Duodenal mucosa (tissue), 2 donors: Measurements from ENCODE around the gene CFAP74.

Experiments used
- H3K27ac ChIP-seq: one replicate; pipeline ENCODE4 v1.7.0; 2013; ENCODE audit warnings: low read depth, low read length
- H3K27me3 ChIP-seq, 2 donors: one replicate each; pipeline ENCODE4 v1.7.0; 2013; ENCODE audit warnings: low read length in 2 of 2, control low read depth in 1 of 2; ENCODE audit not compliant: insufficient read depth in 2 of 2, control insufficient read depth in 1 of 2
- H3K36me3 ChIP-seq, 2 donors: one replicate each; pipeline ENCODE4 v1.7.0; 2013; ENCODE audit warnings: low read length in 2 of 2, control low read depth in 1 of 2; ENCODE audit not compliant: insufficient read depth in 2 of 2, control insufficient read depth in 1 of 2
- H3K4me1 ChIP-seq, 2 donors: one replicate each; pipeline ENCODE4 v1.7.0; 2013; ENCODE audit warnings: low read length in 2 of 2, control low read depth in 1 of 2; ENCODE audit not compliant: insufficient read depth in 2 of 2, control insufficient read depth in 1 of 2
- H3K4me3 ChIP-seq, 2 donors: one replicate each; pipeline ENCODE4 v1.7.0; 2013; ENCODE audit warnings: low read length in 2 of 2, low read depth in 1 of 2
- H3K9ac ChIP-seq, 2 donors: one replicate each; pipeline ENCODE4 v1.7.0; 2013; ENCODE audit warnings: low read length in 2 of 2, low read depth in 1 of 2
- H3K9me3 ChIP-seq, 2 donors: one replicate each; pipeline ENCODE4 v1.7.0; 2013; ENCODE audit warnings: low read length in 2 of 2, control low read depth in 1 of 2; ENCODE audit not compliant: control insufficient read depth in 1 of 2

Gene CFAP74

GRCh38 chr1:2041305-2041704 is 37.7 kb upstream of the CFAP74 start:
- Histone ChIP-seq H3K9me3 (no peaks in the 10 kb centered on the region), H3K27me3 (no peaks in the 10 kb centered on the region), H3K4me1 (peaks cover 10 to 25% of the 10 kb centered on the region in 2 donors), H3K9ac (no peak overlapping the region), H3K4me3 (no peak overlapping the region), H3K36me3 (no peaks in the 10 kb centered on the region), H3K27ac (no peak overlapping the region)

- Histone ChIP-seq H3K27me3 (no peaks in the 10 kb centered on the region), H3K9ac (no peak overlapping the region), H3K27ac (no peak overlapping the region), H3K36me3 (no peaks in the 10 kb centered on the region), H3K9me3 (no peaks in the 10 kb centered on the region), H3K4me1 (peaks cover 0 to 11% of the 10 kb centered on the region in 2 donors), H3K4me3 (no peak overlapping the region)
Observed at GRCh38 chr1:2039251-2039650, 35.7 kb upstream of the CFAP74 start.

- H3K27me3 ChIP-seq: no peaks in the 10 kb centered on the region
- H3K4me1 ChIP-seq: peaks cover 0 to 6% of the 10 kb centered on the region in 2 donors
- no peaks in the 10 kb centered on the region for H3K36me3 ChIP-seq
- H3K9ac ChIP-seq: no peak overlapping the region
- H3K27ac ChIP-seq: no peak overlapping the region
- no peaks in the 10 kb centered on the region for H3K9me3 ChIP-seq
- H3K4me3 ChIP-seq: no peak overlapping the region
Observed at GRCh38 chr1:2038229-2038628, 34.6 kb upstream of the CFAP74 start.

- no peaks in the 10 kb centered on the region for H3K27me3 ChIP-seq
- H3K27ac ChIP-seq: no peak overlapping the region
- H3K36me3 ChIP-seq: no peaks in the 10 kb centered on the region
- H3K4me1 ChIP-seq: no peaks in the 10 kb centered on the region
- H3K9me3 ChIP-seq: no peaks in the 10 kb centered on the region
- H3K9ac ChIP-seq: no peak overlapping the region
- no peak overlapping the region for H3K4me3 ChIP-seq
Observed at GRCh38 chr1:2037314-2037979, 33.9 kb upstream of the CFAP74 start.

GRCh38 chr1:2036287-2036686 is 32.7 kb upstream of the CFAP74 start:
- H3K27me3 ChIP-seq: peaks cover 0 to under 1% of the 10 kb centered on the region in 2 donors
- no peak overlapping the region for H3K9ac ChIP-seq
- H3K9me3 ChIP-seq: no peaks in the 10 kb centered on the region
- no peaks in the 10 kb centered on the region for H3K36me3 ChIP-seq
- H3K27ac ChIP-seq: no peak overlapping the region
- no peak overlapping the region for H3K4me3 ChIP-seq
- no peaks in the 10 kb centered on the region for H3K4me1 ChIP-seq

GRCh38 chr1:2033165-2033564 is 29.6 kb upstream of the CFAP74 start:
- no peak overlapping the region for H3K27ac ChIP-seq
- no peak overlapping the region for H3K9ac ChIP-seq
- no peaks in the 10 kb centered on the region for H3K9me3 ChIP-seq
- no peaks in the 10 kb centered on the region for H3K4me1 ChIP-seq
- H3K36me3 ChIP-seq: no peaks in the 10 kb centered on the region
- H3K27me3 ChIP-seq: peaks cover 0 to 4% of the 10 kb centered on the region in 2 donors
- no peak overlapping the region for H3K4me3 ChIP-seq

GRCh38 chr1:2032737-2033136 is 29.2 kb upstream of the CFAP74 start:
- Histone ChIP-seq H3K27ac (no peak overlapping the region), H3K9ac (no peak overlapping the region)

GRCh38 chr1:2031546-2032540 is 28.3 kb upstream of the CFAP74 start:
- no peak overlapping the region for H3K4me3 ChIP-seq
- H3K27ac ChIP-seq: no peak overlapping the region
- H3K27me3 ChIP-seq: peaks cover 0 to 4% of the 10 kb centered on the region in 2 donors
- H3K36me3 ChIP-seq: no peaks in the 10 kb centered on the region
- H3K9me3 ChIP-seq: no peaks in the 10 kb centered on the region
- no peak overlapping the region for H3K9ac ChIP-seq
- H3K4me1 ChIP-seq: no peaks in the 10 kb centered on the region

More at GRCh38 chr1:2032737-2033136, 29.2 kb upstream of the CFAP74 start:
- Histone ChIP-seq H3K36me3 (no peaks in the 10 kb centered on the region), H3K9me3 (no peaks in the 10 kb centered on the region), H3K27me3 (peaks cover 0 to 4% of the 10 kb centered on the region in 2 donors), H3K4me1 (no peaks in the 10 kb centered on the region), H3K4me3 (no peak overlapping the region)

- Histone ChIP-seq H3K27ac (no peak overlapping the region), H3K27me3 (peaks cover 0 to 4% of the 10 kb centered on the region in 2 donors), H3K4me1 (peaks cover 0 to 3% of the 10 kb centered on the region in 2 donors), H3K9ac (no peak overlapping the region), H3K36me3 (no peaks in the 10 kb centered on the region), H3K4me3 (no peak overlapping the region), H3K9me3 (no peaks in the 10 kb centered on the region)
Observed at GRCh38 chr1:2030076-2030871, 26.7 kb upstream of the CFAP74 start.
